BLaER1 (cell line): ENCODE data around the gene RGS14.

Experiments used
- H3K27ac ChIP-seq: shearing (Covaris generic); formaldehyde crosslinking; 2 replicates; pipeline ENCODE4 v1.8.1; 2022
- H3K27me3 ChIP-seq: shearing (Covaris generic); formaldehyde crosslinking; 2 replicates; pipeline ENCODE4 v1.8.1; 2022
- H3K36me3 ChIP-seq: shearing (Covaris generic); formaldehyde crosslinking; 2 replicates; pipeline ENCODE4 v1.8.1; 2022
- H3K4me1 ChIP-seq: shearing (Covaris generic); formaldehyde crosslinking; 2 replicates; pipeline ENCODE4 v1.8.1; 2022
- H3K4me2 ChIP-seq: shearing (Covaris generic); formaldehyde crosslinking; 2 replicates; pipeline ENCODE4 v1.8.1; 2022
- H3K4me3 ChIP-seq: shearing (Covaris generic); formaldehyde crosslinking; 2 replicates; pipeline ENCODE4 v1.8.1; 2022
- H3K9ac ChIP-seq: shearing (Covaris generic); formaldehyde crosslinking; 2 replicates; pipeline ENCODE4 v1.8.1; 2022
- H3K9me3 ChIP-seq: shearing (Covaris generic); formaldehyde crosslinking; 2 replicates; pipeline ENCODE4 v1.8.1; 2022
- H4K20me1 ChIP-seq: shearing (Covaris generic); formaldehyde crosslinking; 2 replicates; pipeline ENCODE4 v1.8.1; 2022
- Cebpa-rat ChIP-seq: shearing (Covaris generic); IDR thresholded peaks from 2 replicates; pipeline ENCODE4 v1.8.1; 2022

RGS14 gene

GRCh38 chr5:177312649-177313181 lies 45.0 kb upstream of the RGS14 start:
- H3K36me3 ChIP-seq = peaks cover 36% of the 10 kb centered on the region
- no peaks in the 10 kb centered on the region for H3K9me3 ChIP-seq
- no peaks in the 10 kb centered on the region for H3K27me3 ChIP-seq
- peak overlapping the region; percentile 98 for H3K9ac ChIP-seq
- H3K4me1 ChIP-seq = peaks cover 61% of the 10 kb centered on the region
- H3K27ac ChIP-seq = peak overlapping the region; percentile 97
- peak overlapping the region; percentile 100 for H3K4me2 ChIP-seq
- peak overlapping the region; percentile 92 for H3K4me3 ChIP-seq
- H4K20me1 ChIP-seq = peaks cover 76% of the 10 kb centered on the region
- no peak for TF ChIP-seq Cebpa-rat

DNA sequence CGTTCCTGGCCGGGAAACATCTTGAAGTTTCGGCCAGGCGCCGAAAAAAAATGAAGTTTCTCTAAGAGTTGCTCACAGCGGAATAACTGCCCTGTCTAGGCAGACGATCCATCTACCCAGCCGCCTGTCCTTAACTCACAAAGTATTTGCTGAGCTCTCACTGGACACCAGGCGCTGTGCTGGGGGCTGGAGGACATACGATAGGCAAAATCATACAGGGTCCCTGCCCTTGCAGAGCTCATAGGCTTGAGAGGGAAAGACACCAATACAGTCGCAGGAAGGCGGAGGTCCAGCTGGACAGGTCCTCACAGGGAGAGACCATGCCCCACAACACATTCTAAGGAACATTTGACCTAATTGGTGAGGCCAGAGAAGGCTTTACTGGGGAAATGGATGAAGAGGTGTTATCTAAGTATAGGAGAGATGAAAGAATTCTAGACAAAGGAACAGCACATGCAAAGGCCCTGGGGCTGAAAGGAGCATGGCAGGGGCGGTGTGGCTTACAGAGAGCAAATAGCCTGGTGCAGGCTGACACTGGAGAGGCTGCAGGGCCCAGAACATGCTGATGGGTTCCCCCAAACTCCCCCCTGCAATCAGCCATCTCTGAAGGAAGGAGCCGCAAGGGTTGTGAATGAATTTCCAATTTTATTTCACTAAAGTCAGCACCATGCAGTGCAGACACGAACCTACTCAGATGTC lies 44.0 kb upstream of the RGS14 start:
- H3K4me3 ChIP-seq = no peak overlapping the region
- 0 out of 2 replicates have a peak overlapping the region, but pooled peaks have one; percentile 98 for H3K9ac ChIP-seq
- H3K4me1 ChIP-seq = peaks cover 58% of the 10 kb centered on the region
- H4K20me1 ChIP-seq = peaks cover 68% of the 10 kb centered on the region
- no peak for TF ChIP-seq Cebpa-rat
- no peaks in the 10 kb centered on the region for H3K27me3 ChIP-seq
- no peaks in the 10 kb centered on the region for H3K9me3 ChIP-seq
- peak overlapping the region; percentile 44; the same call in 1 of the 2 replicates for H3K27ac ChIP-seq
- peaks cover 32% of the 10 kb centered on the region for H3K36me3 ChIP-seq
- H3K4me2 ChIP-seq = peak overlapping the region; percentile 100

- Histone ChIP-seq H3K9me3 (no peaks in the 10 kb centered on the region; the same call in 1 of the 2 replicates), H3K27ac (peak overlapping the region; percentile 22; the same call in 1 of the 2 replicates), H3K4me1 (peaks cover 52% of the 10 kb centered on the region), H3K27me3 (no peaks in the 10 kb centered on the region), H4K20me1 (peaks cover 59% of the 10 kb centered on the region), H3K4me3 (no peak overlapping the region), H3K36me3 (peaks cover 24% of the 10 kb centered on the region; the same call in 1 of the 2 replicates), H3K9ac (0 out of 2 replicates have a peak overlapping the region, but pooled peaks have one; percentile 29), H3K4me2 (no peak overlapping the region)
- TF ChIP-seq Cebpa-rat = no peak
These were observed 43.1 kb upstream of the RGS14 start for GRCh38 chr5:177314376-177315342.

GRCh38 chr5:177315411-177315810 lies 42.3 kb upstream of the RGS14 start:
- Histone ChIP-seq H3K4me2 (no peak overlapping the region), H3K27ac (no peak overlapping the region), H3K4me1 (peaks cover 52% of the 10 kb centered on the region), H3K27me3 (no peaks in the 10 kb centered on the region), H3K9ac (no peak overlapping the region), H3K36me3 (peaks cover 17% of the 10 kb centered on the region; the same call in 1 of the 2 replicates), H3K9me3 (no peaks in the 10 kb centered on the region; the same call in 1 of the 2 replicates), H3K4me3 (no peak overlapping the region), H4K20me1 (peaks cover 54% of the 10 kb centered on the region)
- TF ChIP-seq Cebpa-rat = no peak

- H3K9ac ChIP-seq = no peak overlapping the region
- H3K27me3 ChIP-seq = no peaks in the 10 kb centered on the region
- H3K4me3 ChIP-seq = no peak overlapping the region
- H3K27ac ChIP-seq = no peak overlapping the region
- H3K36me3 ChIP-seq = peaks cover 15% of the 10 kb centered on the region; the same call in 1 of the 2 replicates
- H3K4me2 ChIP-seq = no peak overlapping the region
- H3K9me3 ChIP-seq = no peaks in the 10 kb centered on the region; the same call in 1 of the 2 replicates
- TF ChIP-seq Cebpa-rat = no peak
- peaks cover 54% of the 10 kb centered on the region for H4K20me1 ChIP-seq
- peaks cover 52% of the 10 kb centered on the region for H3K4me1 ChIP-seq
These were observed 41.7 kb upstream of the RGS14 start for GRCh38 chr5:177316005-177316404.

DNA sequence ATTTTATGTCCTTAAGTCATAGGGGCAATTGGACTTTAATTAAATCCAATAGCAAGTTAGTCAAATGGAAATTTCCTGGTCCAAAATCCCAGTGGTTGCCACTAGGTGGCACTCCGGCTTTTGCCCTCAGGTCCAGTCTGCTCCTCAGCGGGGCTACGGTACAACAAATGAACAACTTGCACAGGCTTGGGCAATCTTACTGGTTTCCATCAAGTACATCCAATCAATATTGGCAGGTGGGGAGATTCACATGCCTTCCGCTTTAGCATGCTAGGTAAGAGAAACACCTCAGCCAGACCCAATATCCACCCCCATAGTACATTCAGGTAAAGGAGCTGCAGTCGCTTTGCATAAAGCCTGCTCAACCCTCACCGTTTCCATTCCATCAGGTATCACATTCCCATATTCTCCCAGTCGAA lies 39.8 kb upstream of the RGS14 start:
- no peak overlapping the region for H3K9ac ChIP-seq
- peaks cover 56% of the 10 kb centered on the region for H3K4me1 ChIP-seq
- H3K36me3 ChIP-seq = peaks cover 15% of the 10 kb centered on the region; the same call in 1 of the 2 replicates
- no peak for TF ChIP-seq Cebpa-rat
- no peak overlapping the region for H3K4me2 ChIP-seq
- no peak overlapping the region for H3K27ac ChIP-seq
- H3K27me3 ChIP-seq = no peaks in the 10 kb centered on the region
- H4K20me1 ChIP-seq = peaks cover 37% of the 10 kb centered on the region
- H3K4me3 ChIP-seq = no peak overlapping the region
- no peaks in the 10 kb centered on the region; the same call in 1 of the 2 replicates for H3K9me3 ChIP-seq

- no peak overlapping the region; the same call in 1 of the 2 replicates for H3K9ac ChIP-seq
- TF ChIP-seq Cebpa-rat = no peak
These were observed 37.7 kb upstream of the RGS14 start for GRCh38 chr5:177319913-177320588.

GRCh38 chr5:177320879-177321278 lies 36.8 kb upstream of the RGS14 start:
- Histone ChIP-seq H3K4me3 (no peak overlapping the region), H3K4me2 (peak overlapping the region; percentile 46), H3K36me3 (peaks cover 31% of the 10 kb centered on the region), H4K20me1 (peaks cover 17% of the 10 kb centered on the region; the same call in 1 of the 2 replicates), H3K27me3 (no peaks in the 10 kb centered on the region), H3K27ac (no peak overlapping the region), H3K4me1 (peaks cover 66% of the 10 kb centered on the region), H3K9ac (no peak overlapping the region; the same call in 1 of the 2 replicates), H3K9me3 (no peaks in the 10 kb centered on the region; the same call in 1 of the 2 replicates)
- TF ChIP-seq Cebpa-rat = no peak

More at GRCh38 chr5:177319913-177320588, 37.7 kb upstream of the RGS14 start:
- Histone ChIP-seq H3K4me2 (peak overlapping the region; percentile 46), H3K4me1 (peaks cover 58% of the 10 kb centered on the region), H3K9me3 (no peaks in the 10 kb centered on the region; the same call in 1 of the 2 replicates), H3K27me3 (no peaks in the 10 kb centered on the region), H3K36me3 (peaks cover 25% of the 10 kb centered on the region), H3K4me3 (no peak overlapping the region), H4K20me1 (peaks cover 20% of the 10 kb centered on the region; the same call in 1 of the 2 replicates), H3K27ac (no peak overlapping the region)
